Stimulated activated CD8-positive, alpha-beta memory T cell treated with anti-CD3 and anti-CD28 coated beads, Interleukin-12 subunit alpha, Interleukin-12 subunit beta, amount 100 ng/mL, for 24 hours (primary cell): Measurements from ENCODE around the gene HTR6.

Experiments used
- DNase-seq: peaks from one replicate; pipeline ENCODE4 v3.0.0-alpha.2; 2020; ENCODE audit errors: extremely low read depth

Gene HTR6

DNA sequence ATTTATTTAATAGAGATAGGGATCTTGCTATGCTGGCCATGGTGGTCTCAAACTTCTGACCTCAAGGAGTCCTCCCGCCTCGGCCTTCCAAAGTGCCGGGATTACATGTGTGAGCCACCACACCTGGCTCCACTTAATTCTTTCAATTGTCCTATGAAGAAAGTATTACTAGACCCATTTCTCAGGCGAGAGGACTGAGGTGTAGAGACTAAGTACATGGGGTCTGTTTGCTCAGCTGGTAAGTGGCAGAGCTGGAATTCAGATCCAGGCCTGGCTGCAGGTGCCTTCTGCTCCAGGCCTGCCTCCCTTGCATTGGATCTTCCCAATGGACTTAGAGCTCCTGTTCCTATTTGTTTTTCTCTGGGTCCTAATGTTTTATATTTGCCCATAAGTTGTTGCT, 55.5 kb downstream of the HTR6 start:
- DNase-seq: no peak

DNA sequence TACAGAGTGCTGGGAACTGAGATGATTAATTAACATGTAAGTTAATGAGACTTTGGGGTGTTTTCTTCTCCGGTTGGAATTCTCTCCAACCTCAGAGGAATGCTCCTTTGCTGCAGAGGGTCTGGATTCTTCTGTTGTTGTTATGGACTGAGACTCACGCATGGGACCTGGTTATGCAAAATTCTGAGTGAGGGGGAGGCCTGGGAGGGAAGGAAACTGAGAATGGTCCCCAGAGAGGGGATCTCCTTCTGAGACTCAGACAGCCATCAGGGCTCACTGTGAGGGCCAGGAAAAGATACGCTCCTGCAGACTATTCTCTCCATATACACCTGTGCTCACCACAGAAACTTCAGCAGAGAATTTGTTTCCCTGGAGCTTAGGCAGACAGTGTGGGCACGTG, 56.3 kb downstream of the HTR6 start:
- DNase-seq: no peak

DNA sequence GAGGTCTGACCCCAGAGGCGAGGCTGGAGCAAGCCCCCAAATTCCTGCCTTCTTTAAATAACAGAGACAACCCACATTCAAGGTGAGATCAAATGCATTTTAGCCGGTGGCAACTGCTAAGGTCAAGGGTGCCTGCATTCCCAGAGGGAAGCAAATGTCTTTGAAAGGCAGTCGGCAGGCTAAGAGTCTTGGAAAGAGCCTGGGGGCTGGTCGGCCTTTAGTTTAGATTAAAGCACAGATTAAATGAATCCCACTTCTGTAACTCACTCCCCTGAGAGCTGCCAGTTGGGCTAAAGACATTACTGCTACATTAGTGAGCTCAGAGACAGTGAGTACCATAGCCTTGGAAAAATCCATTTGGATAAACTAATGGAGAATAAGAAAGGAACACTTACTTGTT, 59.2 kb downstream of the HTR6 start:
- DNase-seq: no peak

DNA sequence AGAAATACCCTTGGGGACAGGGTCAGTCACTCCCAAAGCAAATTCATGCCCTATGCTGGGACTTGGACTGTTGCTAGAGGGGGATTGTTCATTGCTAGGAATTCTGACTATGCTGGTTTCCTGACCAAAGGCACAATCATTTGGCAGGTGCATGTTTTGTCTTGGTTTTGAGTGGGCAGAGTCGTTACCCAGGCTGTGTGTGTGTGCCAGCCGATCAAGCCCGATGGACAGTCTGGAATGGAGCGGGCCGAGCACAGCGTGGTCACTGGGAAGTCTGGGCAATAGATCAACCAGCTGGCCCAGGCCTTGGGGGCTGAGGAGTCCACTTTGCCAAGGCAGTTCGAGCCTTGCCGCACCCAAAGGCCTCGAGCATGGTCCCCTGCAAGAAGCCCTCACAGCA, 60.9 kb downstream of the HTR6 start:
- DNase-seq: no peak

DNA sequence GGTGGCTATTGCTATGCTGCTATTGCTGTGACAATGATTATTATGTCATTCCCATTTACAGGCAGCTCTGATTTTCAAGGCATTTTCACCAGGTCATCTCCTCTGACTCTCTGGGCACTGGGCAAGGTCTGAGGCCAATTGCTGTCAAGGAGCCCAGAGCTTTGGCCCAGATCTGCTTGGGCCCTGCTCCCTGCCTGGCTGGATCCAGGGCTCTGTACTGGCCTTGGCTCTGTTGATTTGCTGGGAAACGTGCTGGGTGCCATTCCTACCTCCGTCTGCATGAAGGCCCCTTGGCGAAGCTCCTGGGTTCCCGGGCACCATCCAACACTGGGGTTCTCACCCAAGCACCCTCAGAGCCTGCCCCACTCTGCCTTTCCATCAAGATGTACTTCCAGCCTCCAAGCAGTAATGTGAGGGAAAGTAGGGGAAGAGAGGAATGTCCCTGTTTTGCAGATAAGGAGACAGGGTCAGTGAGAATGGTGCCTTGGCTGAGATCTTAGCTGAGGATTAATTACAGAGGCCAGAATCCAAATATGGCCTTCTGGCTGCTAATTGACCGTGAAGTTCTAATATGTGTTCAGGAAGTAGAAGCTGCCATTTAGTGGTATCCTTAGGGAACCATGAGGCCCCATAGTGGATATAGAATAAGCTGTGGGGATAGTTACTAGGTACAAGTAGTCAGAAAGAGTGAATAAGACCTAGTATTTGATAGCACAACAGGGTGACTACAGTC, 63.9 kb downstream of the HTR6 start:
- DNase-seq: no peak

DNA sequence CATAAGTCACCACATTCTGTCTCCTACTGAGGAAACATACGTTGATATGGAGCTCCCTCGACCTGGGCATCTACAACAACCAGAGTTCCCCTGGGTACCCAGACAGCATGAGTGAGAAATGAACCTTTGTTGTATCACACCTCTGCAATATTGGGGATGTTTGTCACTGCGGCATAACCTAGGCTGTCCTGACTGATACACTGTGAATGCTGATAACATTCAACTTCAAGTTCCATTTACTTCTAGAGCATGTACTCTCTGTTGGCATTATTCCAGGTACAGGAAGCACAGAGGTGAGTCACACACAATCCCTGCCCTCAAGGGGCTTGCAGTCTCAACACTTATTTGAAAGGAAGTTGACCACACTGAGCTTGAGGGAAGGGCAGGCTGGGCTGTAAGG, 65.6 kb downstream of the HTR6 start:
- DNase-seq: no peak
